ENCODE measurements around the gene NKAIN2. TPM values are rescaled to one million over a fixed set of nuclear protein-coding genes. Genes with fewer than 3 reads are reported as not detected.

NKAIN2 gene
- total RNA-seq, 1 donor from 2014 or later = not detected

- TF ChIP-seq CTCF (IDR thresholded peaks at IDR 0.05) = no peak
- no peaks in the 10 kb centered on the region for H3K9me3 ChIP-seq
- no peak overlapping the region for H3K27ac ChIP-seq
- no peak for DNase-seq
- ATAC-seq = no peak
- intact Hi-C loops (cut with DNase I) = no loop called here
- H3K36me3 ChIP-seq = no peaks in the 10 kb centered on the region
- no peaks in the 10 kb centered on the region for H3K4me1 ChIP-seq
- H3K27me3 ChIP-seq = no peaks in the 10 kb centered on the region
- H3K4me3 ChIP-seq = no peak overlapping the region
Observed at GRCh38 chr6:124356276-124356810, 552.7 kb downstream of the NKAIN2 start.

DNA sequence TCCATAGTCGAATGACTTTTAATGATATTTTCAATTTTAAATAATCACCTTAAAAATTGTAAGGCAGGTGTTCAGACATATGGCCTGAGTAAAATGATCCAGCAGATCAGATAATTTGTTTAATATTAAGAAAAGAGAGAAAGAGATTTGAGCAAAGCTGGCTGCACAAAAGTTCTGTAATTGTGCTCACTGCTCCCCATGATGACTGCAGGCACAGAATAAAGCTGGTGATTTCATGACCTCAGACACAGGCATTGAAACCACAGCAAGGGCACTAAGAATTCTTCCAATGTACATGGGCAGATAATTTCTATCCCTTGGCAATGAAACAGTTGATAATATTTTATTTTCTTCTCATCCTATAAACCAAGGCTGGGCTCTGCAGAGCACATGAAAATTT, 553.1 kb downstream of the NKAIN2 start:
- no peaks in the 10 kb centered on the region for H3K36me3 ChIP-seq
- TF ChIP-seq CTCF (IDR thresholded peaks at IDR 0.05) = no peak
- intact Hi-C loops (cut with DNase I) = no loop called here
- H3K4me3 ChIP-seq = no peak overlapping the region
- H3K27me3 ChIP-seq = no peaks in the 10 kb centered on the region
- no peak for DNase-seq
- no peaks in the 10 kb centered on the region for H3K9me3 ChIP-seq
- H3K4me1 ChIP-seq = no peaks in the 10 kb centered on the region
- ATAC-seq = no peak
- H3K27ac ChIP-seq = no peak overlapping the region

DNA sequence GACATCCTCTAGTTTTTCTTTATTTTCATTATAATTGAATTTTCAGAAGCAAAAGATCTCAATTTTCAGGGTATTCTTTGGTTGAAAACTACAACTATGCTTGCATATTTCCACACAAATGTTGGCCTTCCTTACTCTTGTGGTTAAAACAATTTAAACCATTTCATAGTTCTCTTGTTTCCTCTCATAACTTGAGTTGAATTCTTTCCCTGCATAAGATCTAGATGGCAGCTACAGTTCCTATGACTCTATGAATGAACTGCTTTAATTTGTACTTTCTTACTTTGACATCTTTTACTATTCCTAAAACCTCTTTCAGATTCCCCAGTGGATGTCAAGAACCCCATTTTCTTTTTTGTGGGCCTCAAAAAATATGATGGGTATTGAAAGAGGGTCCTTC, 564.5 kb downstream of the NKAIN2 start:
- no peaks in the 10 kb centered on the region for H3K9me3 ChIP-seq
- intact Hi-C loops (cut with DNase I) = no loop called here
- no peaks in the 10 kb centered on the region for H3K4me1 ChIP-seq
- ATAC-seq = no peak
- H3K4me3 ChIP-seq = no peak overlapping the region
- no peaks in the 10 kb centered on the region for H3K27me3 ChIP-seq
- DNase-seq = no peak
- H3K27ac ChIP-seq = no peak overlapping the region
- H3K36me3 ChIP-seq = no peaks in the 10 kb centered on the region
- no peak for TF ChIP-seq CTCF (IDR thresholded peaks at IDR 0.05)

GRCh38 chr6:124371974-124372475, 568.4 kb downstream of the NKAIN2 start:
- H3K9me3 ChIP-seq = no peaks in the 10 kb centered on the region
- no peaks in the 10 kb centered on the region for H3K4me1 ChIP-seq
- TF ChIP-seq CTCF (IDR thresholded peaks at IDR 0.05) = no peak
- H3K27ac ChIP-seq = no peak overlapping the region
- no peak for DNase-seq
- H3K4me3 ChIP-seq = no peak overlapping the region
- H3K27me3 ChIP-seq = no peaks in the 10 kb centered on the region
- ATAC-seq = no peak
- intact Hi-C loops (cut with DNase I) = no loop called here
- no peaks in the 10 kb centered on the region for H3K36me3 ChIP-seq

GRCh38 chr6:124373386-124373785, 569.7 kb downstream of the NKAIN2 start:
- H3K4me3 ChIP-seq = no peak overlapping the region
- intact Hi-C loops (cut with DNase I) = no loop called here
- no peak for DNase-seq
- H3K27ac ChIP-seq = no peak overlapping the region
- ATAC-seq = no peak
- H3K27me3 ChIP-seq = no peaks in the 10 kb centered on the region
- TF ChIP-seq CTCF (IDR thresholded peaks at IDR 0.05) = no peak
- H3K9me3 ChIP-seq = no peaks in the 10 kb centered on the region
- no peaks in the 10 kb centered on the region for H3K36me3 ChIP-seq
- no peaks in the 10 kb centered on the region for H3K4me1 ChIP-seq

DNA sequence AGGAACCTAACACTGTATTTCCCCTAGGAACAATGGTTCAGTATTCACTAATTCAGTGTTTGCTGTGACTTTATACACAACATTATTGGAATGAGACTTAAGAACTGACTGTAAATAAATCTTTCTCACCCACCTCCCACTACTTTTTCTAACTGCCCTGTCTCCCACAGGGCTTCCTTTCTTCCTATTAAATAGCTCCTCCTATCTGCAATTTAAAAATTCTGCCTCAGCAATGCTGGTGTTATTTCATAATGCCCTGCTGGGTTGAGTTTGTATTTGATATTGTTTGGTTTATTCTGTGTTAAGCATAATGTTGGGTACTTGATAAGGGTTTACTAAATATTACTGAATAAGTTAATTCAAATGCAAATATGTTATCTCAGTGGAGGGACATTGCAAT, 585.5 kb downstream of the NKAIN2 start:
- no peak for ATAC-seq
- Histone ChIP-seq H3K9me3 (no peaks in the 10 kb centered on the region), H3K4me1 (no peaks in the 10 kb centered on the region), H3K36me3 (no peaks in the 10 kb centered on the region), H3K4me3 (no peak overlapping the region), H3K27ac (no peak overlapping the region), H3K27me3 (no peaks in the 10 kb centered on the region)
- DNase-seq = no peak
- no peak for TF ChIP-seq CTCF (IDR thresholded peaks at IDR 0.05)
- intact Hi-C loops (cut with DNase I) = no loop called here
